OCI-LY7 (cell line): ENCODE measurements around the gene ZMYM1. TPM values are rescaled to one million over a fixed set of nuclear protein-coding genes. Genes with fewer than 3 reads are reported as not detected.

Experiments used
- BruUV-seq: library from RNA; stranded (reverse); fragments of 400-500 nt; replicated peaks from 2 replicates; lab custom pipeline; 2021; lab: Mats Ljungman, UMichigan
- CTCF ChIA-PET: fragments of 300-600 bp; sonication (Branson Sonifier 250); formaldehyde crosslinking; loops from one replicate; lab custom pipeline; 2022; ENCODE audit warnings: antibody characterized with exemption; ENCODE audit not compliant: unreplicated experiment; lab: Charles Lee
- POLR2A ChIA-PET: fragments of 300-600 bp; sonication (Branson Sonifier 250); formaldehyde crosslinking; loops from one replicate; lab custom pipeline; 2022; ENCODE audit warnings: antibody characterized with exemption; lab: Charles Lee
- DNase-seq: peaks from one replicate; pipeline ENCODE4 v3.0.0-alpha.2; 2015; ENCODE audit warnings: low spot score
- H2AFZ ChIP-seq: fragments of 200-600 bp; sonication (generic), shearing (Covaris generic); 2 replicates; pipeline ENCODE4 v1.6.1; 2014; ENCODE audit warnings: mild to moderate bottlenecking, antibody characterized with exemption, low read length, moderate library complexity
- H3K27ac ChIP-seq: fragments of 200-600 bp; sonication (generic); 2 replicates; pipeline ENCODE4 v1.5.1; 2014; ENCODE audit warnings: mixed run types, low read depth, mild to moderate bottlenecking, moderate library complexity, low read length, inconsistent platforms; ENCODE audit not compliant: poor library complexity, severe bottlenecking
- H3K36me3 ChIP-seq: fragments of 200-600 bp; sonication (generic); 2 replicates; pipeline ENCODE4 v1.6.1; 2014; ENCODE audit warnings: mild to moderate bottlenecking, antibody characterized with exemption, low read length, moderate library complexity, mixed read lengths; ENCODE audit not compliant: insufficient read depth
- H3K4me1 ChIP-seq: fragments of 200-600 bp; sonication (generic); 2 replicates; pipeline ENCODE4 v1.5.1; 2014; ENCODE audit warnings: mild to moderate bottlenecking, low read length; ENCODE audit not compliant: insufficient read depth, poor library complexity, severe bottlenecking
- H3K4me2 ChIP-seq: fragments of 200-600 bp; sonication (generic); 2 replicates; pipeline ENCODE4 v1.6.1; 2014; ENCODE audit warnings: mild to moderate bottlenecking, low read length
- H3K4me3 ChIP-seq: fragments of 200-600 bp; sonication (generic); 2 replicates; pipeline ENCODE4 v1.5.1; 2014; ENCODE audit warnings: mild to moderate bottlenecking, low read depth, low read length; ENCODE audit not compliant: poor library complexity, severe bottlenecking
- H3K79me2 ChIP-seq: fragments of 200-600 bp; sonication (generic); 2 replicates; pipeline ENCODE4 v1.6.1; 2016; ENCODE audit warnings: low read depth, mild to moderate bottlenecking, low read length, moderate library complexity, mixed read lengths; ENCODE audit not compliant: insufficient read depth
- H3K9me2 ChIP-seq: fragments of 200-600 bp; sonication (generic); 2 replicates; pipeline ENCODE4 v1.6.1; 2016; ENCODE audit warnings: mild to moderate bottlenecking, low read length, mixed read lengths; ENCODE audit not compliant: insufficient read depth
- H3K9me3 ChIP-seq: fragments of 200-600 bp; sonication (generic); 2 replicates; pipeline ENCODE4 v1.6.1; 2014; ENCODE audit warnings: mild to moderate bottlenecking, mixed run types, low read length, mixed read lengths
- H4K20me1 ChIP-seq: fragments of 200-600 bp; sonication (generic); 2 replicates; pipeline ENCODE4 v1.6.1; 2014; ENCODE audit warnings: mild to moderate bottlenecking, antibody characterized with exemption, low read length, moderate library complexity, mixed read lengths; ENCODE audit not compliant: insufficient read depth
- EZH2phosphoT487 ChIP-seq: fragments of 200-600 bp; sonication (generic); IDR thresholded peaks from 2 replicates; pipeline ENCODE4 v1.6.1; 2018; ENCODE audit warnings: low read depth, borderline replicate concordance, mild to moderate bottlenecking, mixed run types, antibody characterized with exemption, low read length, moderate library complexity, mixed read lengths
- intact Hi-C: fragments of 100-400 bp; cut with micrococcal nuclease; formaldehyde crosslinking; loops from one replicate; pipeline ENCODE4 v1.10.0; 2022; ENCODE audit not compliant: unreplicated experiment
- total RNA-seq, 2 experiments: library from RNA; depleted of rRNA in 1 of 2; stranded (reverse); fragments of >200 nt in 1 of 2; shearing (Covaris generic) in 1 of 2; gene quantifications; 2 replicates each; pipeline ENCODE4 v1.2.3, GENCODE V29; 2014 to 2022
- TF ChIP-seq, protein P1 (sequence below): fragments of 200-600 bp; sonication (generic); conservative IDR thresholded peaks from 2 replicates; pipeline ENCODE4 v1.5.1; 2014; ENCODE audit warnings: mild to moderate bottlenecking, antibody characterized with exemption, low read length, moderate library complexity, mixed read lengths

ZMYM1 gene
- total RNA-seq, 2 experiments from 2014 or later = 6.9 to 9.5 TPM

DNA sequence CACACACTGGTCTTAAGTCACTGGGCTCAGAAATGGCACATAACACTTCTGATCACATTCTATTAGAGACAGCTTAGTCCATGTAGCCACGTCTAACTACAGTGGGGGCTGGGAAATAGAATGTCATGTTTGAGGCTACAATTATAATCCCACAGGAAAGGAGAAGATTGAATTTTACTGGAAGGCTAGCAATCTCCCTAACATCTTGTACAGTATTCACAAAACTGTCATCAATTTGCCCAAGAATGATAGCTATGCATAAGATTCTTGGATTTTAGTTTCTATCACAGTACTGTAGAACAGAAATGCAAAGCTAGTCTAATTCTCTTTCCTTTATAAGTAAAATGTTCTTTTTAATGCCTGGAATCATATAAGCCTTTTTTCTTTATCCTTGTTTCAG is 34.8 kb upstream of the ZMYM1 start:
- Histone ChIP-seq H3K4me2 (no peak overlapping the region), H3K4me1 (peaks cover 3% of the 10 kb centered on the region), H3K9me2 (no peaks in the 10 kb centered on the region), H3K9me3 (no peaks in the 10 kb centered on the region), H4K20me1 (no peaks in the 10 kb centered on the region), H3K36me3 (no peaks in the 10 kb centered on the region), H2AFZ (no peak overlapping the region), H3K4me3 (no peak overlapping the region), H3K79me2 (no peaks in the 10 kb centered on the region), H3K27ac (no peak overlapping the region)
- no peak for DNase-seq
- POLR2A ChIA-PET = no interaction called here
- TF ChIP-seq, protein P1, sequence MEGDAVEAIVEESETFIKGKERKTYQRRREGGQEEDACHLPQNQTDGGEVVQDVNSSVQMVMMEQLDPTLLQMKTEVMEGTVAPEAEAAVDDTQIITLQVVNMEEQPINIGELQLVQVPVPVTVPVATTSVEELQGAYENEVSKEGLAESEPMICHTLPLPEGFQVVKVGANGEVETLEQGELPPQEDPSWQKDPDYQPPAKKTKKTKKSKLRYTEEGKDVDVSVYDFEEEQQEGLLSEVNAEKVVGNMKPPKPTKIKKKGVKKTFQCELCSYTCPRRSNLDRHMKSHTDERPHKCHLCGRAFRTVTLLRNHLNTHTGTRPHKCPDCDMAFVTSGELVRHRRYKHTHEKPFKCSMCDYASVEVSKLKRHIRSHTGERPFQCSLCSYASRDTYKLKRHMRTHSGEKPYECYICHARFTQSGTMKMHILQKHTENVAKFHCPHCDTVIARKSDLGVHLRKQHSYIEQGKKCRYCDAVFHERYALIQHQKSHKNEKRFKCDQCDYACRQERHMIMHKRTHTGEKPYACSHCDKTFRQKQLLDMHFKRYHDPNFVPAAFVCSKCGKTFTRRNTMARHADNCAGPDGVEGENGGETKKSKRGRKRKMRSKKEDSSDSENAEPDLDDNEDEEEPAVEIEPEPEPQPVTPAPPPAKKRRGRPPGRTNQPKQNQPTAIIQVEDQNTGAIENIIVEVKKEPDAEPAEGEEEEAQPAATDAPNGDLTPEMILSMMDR = no peak
- TF ChIP-seq EZH2phosphoT487 = no peak
- BruUV-seq = no TSS peak
- intact Hi-C loops = no loop called here
- CTCF ChIA-PET = no interaction called here

DNA sequence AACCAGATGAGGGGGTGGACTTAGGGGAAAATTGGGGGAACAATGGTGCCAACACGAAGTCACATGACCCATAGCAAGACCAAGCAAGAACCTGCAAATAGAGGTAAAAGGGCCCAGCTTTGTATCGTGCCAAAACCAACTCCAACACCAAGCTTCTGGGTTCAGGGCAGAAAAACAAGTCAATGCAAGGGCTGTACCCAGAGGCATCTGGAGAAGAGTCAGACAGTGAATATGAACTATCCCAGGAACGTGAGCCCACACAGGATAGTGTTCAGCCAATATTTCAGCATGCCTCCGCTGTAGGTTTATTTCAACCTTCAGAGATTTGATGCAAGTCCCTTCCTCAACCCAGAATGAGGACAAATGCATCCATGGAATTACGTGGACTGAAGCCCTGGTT is 32.5 kb upstream of the ZMYM1 start:
- no TSS peak for BruUV-seq
- no peak overlapping the region for H3K4me2 ChIP-seq
- intact Hi-C loops = no loop called here
- H3K4me1 ChIP-seq = peaks cover 3% of the 10 kb centered on the region
- H3K9me3 ChIP-seq = no peaks in the 10 kb centered on the region
- TF ChIP-seq EZH2phosphoT487 = no peak
- TF ChIP-seq, protein P1 = no peak
- ChIA-PET POLR2A (no interaction called here), CTCF (no interaction called here)
- H2AFZ ChIP-seq = no peak overlapping the region; the same call in 1 of the 2 replicates
- H3K27ac ChIP-seq = no peak overlapping the region
- H3K4me3 ChIP-seq = no peak overlapping the region
- no peak for DNase-seq
- H3K36me3 ChIP-seq = no peaks in the 10 kb centered on the region
- no peaks in the 10 kb centered on the region for H3K79me2 ChIP-seq
- H4K20me1 ChIP-seq = no peaks in the 10 kb centered on the region
- H3K9me2 ChIP-seq = no peaks in the 10 kb centered on the region

DNA sequence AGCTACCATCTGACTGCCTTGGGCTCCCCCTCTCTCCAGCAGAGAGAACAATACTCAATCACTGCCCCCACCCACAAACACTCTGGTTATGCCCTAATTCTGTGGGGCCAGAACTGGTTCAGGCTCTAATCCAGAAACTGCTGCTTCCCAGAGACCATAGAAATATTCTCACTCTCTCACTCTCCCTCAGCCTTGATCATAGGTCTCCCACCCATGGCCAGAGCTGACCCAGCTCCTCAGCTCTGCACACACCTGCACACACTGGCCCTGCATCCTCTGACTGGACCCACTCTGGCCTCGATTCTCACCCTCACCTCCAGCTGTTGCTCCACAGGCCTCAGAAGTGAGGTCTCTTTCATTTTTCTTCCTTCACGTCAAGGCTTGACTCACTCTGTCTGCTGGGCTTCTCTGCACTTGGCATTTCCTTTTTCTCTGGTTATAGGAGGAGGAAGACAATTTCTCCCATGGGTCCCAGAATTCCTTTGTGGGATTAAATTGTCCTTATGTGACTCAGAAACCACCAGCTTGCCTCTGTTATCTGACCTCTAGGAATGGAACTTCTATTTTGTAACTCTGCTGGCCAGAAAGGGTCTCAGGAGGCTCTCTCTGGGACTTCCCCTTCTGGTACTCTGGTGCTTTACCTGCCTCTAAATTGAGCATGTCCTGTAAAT is 31.9 kb upstream of the ZMYM1 start:
- no peak for TF ChIP-seq EZH2phosphoT487
- TF ChIP-seq, protein P1 = no peak
- Histone ChIP-seq H3K4me2 (no peak overlapping the region), H2AFZ (no peak overlapping the region; the same call in 1 of the 2 replicates), H3K4me1 (peaks cover 3% of the 10 kb centered on the region), H3K4me3 (no peak overlapping the region), H3K27ac (no peak overlapping the region), H3K9me2 (no peaks in the 10 kb centered on the region), H4K20me1 (no peaks in the 10 kb centered on the region), H3K36me3 (no peaks in the 10 kb centered on the region), H3K79me2 (no peaks in the 10 kb centered on the region), H3K9me3 (no peaks in the 10 kb centered on the region)
- intact Hi-C loops = no loop called here
- no peak for DNase-seq
- ChIA-PET CTCF (no interaction called here), POLR2A (interaction anchor here (0.7 kb wide), 1 partner anchor 1569 kb away, joined by 4 read pairs; no protein-coding TSS in a partner anchor)
- BruUV-seq = no TSS peak
